Stimulated activated CD4-positive, alpha-beta T cell treated with anti-CD3 and anti-CD28 coated beads, Interleukin-1b, Interleukin-23, amount 100 ng/mL, for 4 hours (primary cell): ENCODE measurements around the gene IGFBPL1.
"Not testable (repeated sequence)": the region's sequence is repeated elsewhere in the genome, so short reads cannot be mapped to it uniquely, and the experiment has no call there.

ENCODE experiments used
- DNase-seq, 2 donors: peaks; one replicate each; pipeline ENCODE4 v3.0.0-alpha.2; 2020; ENCODE audit warnings: low read depth in 2 of 2

IGFBPL1 gene, protein sequence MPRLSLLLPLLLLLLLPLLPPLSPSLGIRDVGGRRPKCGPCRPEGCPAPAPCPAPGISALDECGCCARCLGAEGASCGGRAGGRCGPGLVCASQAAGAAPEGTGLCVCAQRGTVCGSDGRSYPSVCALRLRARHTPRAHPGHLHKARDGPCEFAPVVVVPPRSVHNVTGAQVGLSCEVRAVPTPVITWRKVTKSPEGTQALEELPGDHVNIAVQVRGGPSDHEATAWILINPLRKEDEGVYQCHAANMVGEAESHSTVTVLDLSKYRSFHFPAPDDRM

GRCh38 chr9:38423973-38424843 is at the start of gene IGFBPL1:
TSS of gene IGFBPL1 (minus strand) at chr9:38424454. CDS start at chr9:38424424, 30 bp downstream.
- peak in 1 of 2 donors; percentile 6 for DNase-seq

DNA sequence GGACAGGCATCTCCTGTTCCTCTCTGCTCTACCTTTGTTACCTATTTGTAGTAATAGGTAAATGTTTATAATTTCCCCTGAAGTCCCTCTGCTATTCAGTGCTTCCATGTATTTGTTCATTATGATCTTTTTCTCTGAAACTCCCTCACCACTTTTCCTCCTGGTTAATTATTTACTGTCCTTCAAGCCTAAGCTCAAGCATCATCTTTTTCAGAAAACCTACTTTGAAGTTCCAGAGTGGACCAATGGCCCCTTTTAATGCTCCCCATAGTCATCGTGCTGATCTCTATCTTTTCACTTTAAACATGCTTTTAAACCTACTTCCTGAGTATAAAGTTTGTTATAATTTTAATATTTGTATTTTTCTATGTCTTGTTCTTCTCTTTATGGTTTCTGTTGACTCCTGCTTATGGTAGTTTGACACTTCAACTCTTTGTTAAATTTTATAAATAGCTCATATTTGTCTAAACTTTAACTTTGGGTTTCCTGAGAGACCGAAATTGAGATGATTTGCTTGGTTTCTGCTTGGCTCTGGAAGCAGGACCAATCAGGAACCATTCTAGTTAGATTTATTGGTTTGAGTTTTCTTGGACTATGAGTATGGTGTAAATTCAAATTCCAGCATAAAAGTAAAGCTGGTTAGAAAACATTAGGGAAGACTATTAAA is 48.5 kb upstream of the IGFBPL1 start:
- not testable (repeated sequence) for DNase-seq

DNA sequence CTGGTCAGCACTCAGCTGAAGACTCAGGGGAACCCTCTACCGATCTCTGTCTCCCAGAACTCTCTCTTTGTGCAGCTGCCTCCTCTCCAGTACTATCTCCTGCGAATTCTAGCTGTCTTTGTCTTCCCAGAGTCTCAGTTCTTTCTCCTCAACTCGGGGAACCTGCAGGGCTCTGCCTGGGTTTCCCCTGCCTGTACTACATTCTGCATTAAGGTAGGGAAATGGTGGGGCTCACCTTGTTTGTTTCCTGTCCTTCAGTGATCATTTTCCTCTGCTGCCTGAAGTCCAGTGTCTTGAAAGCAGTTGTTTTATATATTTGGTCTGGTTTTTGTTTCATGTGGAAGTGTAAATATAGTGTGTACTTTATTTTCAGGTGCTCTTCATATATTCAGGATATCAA is 43.1 kb upstream of the IGFBPL1 start:
- DNase-seq = no peak

DNA sequence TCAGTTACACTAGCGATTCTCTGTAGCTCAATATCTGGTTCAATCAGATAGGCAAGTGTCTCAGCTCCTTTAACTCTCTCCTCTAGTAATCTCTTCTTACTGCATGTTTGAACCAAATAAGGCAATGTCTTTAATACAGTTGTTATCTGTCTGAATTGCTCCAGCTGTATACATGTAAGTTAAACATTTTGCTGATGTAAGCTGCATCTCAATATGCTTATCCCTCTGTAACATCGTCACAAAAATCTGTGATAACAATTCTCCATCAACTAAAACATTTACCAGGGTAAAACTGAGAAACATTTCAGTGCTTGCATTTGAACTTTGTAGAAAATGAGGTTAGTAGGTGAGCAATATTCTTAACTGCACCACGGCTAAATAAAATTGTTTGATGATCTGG is 29.6 kb upstream of the IGFBPL1 start:
- no peak for DNase-seq

GRCh38 chr9:38451162-38451561 is 26.9 kb upstream of the IGFBPL1 start:
- DNase-seq = no peak

DNA sequence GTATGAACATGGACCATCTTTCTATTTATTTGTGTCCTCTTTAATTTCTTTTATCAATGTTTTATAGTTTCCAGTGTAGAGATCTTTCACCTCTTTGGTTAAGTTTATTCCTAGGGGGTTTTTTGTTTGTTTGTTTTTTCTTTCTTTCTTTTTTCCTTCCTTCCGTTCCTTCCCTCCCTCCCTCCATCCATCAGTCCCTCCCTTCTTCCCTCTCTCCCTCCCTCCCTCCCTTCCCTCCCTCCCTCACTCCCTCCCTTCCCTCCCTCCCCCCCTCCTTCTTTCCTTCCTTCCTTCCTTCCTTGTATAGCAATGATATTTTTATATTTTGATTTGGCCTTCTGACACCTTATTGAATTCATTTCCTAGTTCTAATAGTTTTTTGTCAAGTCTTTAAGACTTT is 23.4 kb upstream of the IGFBPL1 start:
- DNase-seq = no peak

DNA sequence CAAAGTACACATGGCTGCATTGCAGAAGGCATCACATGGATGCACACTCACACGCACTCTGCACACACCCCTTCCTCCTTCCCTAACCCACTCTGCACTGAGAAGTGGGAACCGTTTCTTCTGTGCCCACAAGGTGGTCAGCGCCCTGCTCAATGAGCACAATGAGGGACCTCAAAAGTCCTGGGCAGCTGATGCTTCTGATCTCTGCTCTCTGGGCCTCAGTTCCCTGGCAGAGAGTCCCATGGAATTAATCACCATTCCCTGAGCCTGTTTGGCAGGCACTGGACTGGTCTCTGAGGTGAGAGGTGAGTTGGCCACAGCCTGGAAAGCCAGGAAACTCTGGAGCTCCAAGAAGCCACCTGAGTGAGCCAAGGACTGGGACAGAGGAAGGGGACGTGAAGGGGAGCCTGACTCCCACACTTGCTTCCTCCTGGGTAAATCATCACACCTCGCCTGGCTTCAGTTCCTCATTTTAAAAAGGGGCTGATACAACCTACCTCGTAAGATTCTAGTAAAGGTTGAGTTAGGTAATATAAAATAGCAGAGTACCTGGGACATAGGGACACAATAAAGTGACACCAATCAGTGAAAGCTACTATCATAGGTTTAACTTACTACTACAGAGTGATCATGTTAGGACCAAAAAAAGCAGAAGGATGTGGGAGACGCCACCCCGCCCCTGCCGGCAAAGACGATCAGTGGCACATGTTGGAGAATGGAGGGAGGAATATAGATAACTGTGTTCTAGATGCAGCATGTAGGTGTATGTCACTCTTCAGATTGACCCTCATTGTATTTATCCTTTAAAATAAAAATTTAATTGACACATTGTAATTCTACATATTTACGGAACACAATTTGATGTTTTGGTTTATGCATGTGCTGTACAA is 21.1 kb upstream of the IGFBPL1 start:
- DNase-seq = no peak

DNA sequence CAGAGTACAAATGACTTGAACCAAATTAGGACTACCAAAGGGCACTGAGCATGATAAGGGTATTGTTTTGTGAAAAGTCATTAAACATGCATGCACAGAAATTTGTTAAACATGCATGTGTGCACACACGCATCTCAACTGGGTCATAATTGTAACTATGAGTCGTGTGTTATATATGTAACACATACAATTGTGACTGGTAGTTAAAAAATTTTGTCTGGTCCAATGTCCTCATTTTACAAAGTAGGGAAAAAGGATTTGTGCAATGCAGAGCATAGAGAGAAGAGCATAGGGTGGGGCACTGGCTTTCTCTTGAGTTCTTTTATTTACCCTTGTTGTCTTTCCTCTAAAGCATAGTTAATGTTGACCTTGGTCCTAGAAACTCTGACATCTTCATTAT is 19.3 kb upstream of the IGFBPL1 start:
- no peak for DNase-seq

- no peak for DNase-seq
Measured at GRCh38 chr9:38443181-38443580, 18.9 kb upstream of the IGFBPL1 start.

DNA sequence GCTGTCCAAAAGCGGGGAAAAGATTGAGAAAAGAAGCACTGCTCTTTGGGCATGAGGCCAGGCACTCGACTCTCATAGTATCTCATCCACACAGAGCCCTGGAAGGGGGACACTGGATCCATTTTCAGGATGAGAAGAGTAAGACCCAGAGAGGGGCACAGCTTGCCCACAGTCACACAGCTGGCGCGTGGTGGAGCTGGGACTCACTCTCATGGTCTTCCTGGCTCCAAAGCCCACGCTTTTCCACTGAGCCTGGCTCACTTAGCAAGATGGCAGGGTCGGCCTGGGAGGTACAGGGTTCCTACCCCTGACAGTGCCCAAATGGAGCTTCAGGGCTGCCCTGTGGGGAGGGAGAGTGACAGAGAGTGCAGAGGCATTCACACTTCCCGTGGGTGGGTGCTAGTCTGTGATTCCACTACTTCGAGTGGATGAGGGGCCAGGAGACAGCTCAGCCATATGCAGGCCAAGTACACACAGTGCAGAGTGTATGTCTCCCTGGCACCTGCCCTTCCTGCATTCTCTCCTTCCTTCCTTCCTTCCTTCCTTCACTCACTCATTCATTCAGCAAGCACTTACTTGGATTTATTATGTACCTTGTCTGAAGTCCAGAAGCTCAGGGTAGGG is 18.3 kb upstream of the IGFBPL1 start:
- DNase-seq = no peak

DNA sequence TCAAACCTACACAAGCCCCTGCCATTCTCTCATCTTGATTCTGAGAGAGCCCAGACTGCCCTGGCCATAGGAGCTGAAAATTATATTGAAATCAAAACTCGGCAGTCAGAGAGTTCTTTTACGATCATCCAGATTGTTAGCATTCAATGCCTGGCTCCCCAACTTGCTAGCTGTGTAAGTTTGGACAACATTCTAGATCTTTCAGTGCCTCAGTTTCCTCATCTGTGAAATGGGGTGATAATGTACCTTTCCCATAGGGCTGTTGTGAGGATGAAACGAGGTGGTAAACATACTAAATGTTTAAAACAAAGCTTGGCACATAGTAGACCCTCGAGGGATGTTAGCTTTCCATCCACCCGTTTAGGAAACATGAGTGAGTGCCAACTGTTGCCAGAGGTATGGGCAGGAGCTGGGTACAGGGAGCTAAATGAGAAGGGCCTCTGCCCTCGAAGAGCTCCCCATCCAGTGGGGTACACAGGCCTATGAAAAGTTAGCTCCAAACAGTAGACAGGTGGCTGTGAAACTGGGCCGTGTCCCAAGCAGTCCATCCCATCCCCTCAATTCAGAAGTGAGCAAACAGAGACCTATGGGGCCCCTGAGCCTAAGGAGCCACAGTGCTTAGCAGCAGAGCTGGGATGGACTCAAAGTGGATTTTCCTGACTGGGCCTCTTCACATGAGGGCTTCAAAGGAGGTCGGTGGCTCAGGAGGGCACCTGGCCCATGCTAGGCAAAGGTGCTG is 17.3 kb upstream of the IGFBPL1 start:
- no peak for DNase-seq

GRCh38 chr9:38440516-38440915 is 16.3 kb upstream of the IGFBPL1 start:
- DNase-seq = no peak

DNA sequence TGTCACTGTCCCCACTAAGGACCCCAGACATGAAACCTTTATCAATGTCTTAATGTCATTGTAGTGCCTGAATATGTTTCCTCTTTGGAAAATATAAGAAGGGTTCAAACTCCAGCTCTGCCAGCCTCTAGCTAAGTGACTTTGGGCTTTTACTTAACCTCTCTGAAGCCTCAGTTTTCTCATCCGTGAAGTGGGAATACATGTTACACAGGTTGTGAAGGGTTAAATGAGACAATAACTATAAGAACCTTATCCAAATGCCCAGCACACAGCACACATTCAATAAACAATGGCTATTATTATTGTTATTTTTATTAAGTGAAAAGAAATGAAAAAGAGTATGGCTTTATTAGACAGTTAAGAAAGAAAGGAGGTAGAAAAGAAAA is 15.7 kb upstream of the IGFBPL1 start:
- no peak for DNase-seq

- DNase-seq = no peak
Measured at GRCh38 chr9:38439291-38439915, 15.1 kb upstream of the IGFBPL1 start.

DNA sequence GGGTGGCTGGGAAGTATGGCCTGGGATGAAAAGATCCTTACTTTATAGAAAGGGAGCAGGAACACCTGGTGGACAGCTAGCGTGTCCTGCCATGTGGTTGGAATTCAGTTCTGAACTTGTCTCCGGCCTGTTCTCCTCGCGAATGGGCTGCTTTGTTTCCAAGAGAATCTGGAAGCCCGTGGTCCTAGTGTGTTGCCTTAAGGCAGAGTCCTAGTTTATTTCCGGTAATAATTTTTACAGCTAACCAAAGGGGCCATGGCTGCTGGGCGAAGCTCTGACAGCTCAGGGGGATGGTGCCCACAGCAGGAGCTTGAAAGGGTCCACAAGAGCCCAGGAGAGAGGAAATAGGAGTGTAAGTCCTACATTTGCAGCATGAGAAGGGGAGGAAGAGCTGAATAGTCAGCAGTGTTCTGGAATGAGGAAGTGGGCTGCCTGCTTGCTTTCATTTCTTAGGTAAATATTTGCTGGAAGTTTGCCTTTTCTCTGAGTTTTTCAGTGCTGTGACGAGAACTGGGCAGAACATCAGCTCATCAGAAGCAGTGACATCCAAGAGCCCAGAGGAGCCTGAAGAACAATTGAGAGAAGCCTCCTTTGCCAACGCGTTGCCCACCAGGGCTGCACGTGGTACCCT is 13.1 kb upstream of the IGFBPL1 start:
- DNase-seq = no peak

- DNase-seq = no peak
Measured at GRCh38 chr9:38436708-38437107, 12.5 kb upstream of the IGFBPL1 start.

DNA sequence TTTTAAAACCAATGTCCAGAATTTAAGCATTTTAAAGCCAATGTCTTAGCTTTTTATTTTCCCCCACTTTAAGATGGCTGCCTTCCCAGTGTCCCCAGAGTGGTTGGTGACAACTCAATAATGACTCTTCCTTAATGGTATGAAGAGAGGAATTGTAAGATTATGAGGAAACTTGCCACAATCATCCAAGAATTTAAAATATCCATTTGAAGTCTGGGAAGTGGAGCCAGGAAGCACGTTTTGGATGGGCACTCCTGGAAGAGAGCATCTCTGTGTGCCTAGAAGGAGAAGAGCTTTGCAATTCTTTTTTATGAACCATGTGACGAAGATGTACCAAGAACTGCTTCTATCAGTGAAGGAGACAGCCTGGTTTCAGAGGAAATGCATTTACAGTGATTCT is 11.3 kb upstream of the IGFBPL1 start:
- DNase-seq = no peak

DNA sequence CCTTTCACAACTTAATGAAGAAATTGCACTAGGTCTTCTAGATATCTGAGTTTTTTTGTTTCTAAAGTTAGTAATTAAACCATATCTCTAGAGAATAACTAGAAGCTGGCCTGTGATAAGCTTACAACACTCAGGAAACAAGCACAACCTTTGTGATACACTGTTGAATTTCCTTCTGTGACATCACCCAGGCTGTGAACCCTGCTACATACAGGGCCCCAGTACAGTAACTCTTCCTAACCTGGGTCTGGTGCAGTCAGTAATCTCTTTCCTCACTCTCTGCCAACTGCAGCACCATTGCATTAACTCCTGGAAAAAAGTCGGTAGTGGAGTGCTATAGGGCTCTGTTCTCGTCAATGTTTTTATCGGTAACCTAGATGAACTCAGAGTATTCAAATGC is 10.6 kb upstream of the IGFBPL1 start:
- no peak for DNase-seq

- no peak for DNase-seq
Measured at GRCh38 chr9:38434365-38434764, 10.1 kb upstream of the IGFBPL1 start.
